Occipital lobe (tissue), 2 donors: ENCODE data around the gene FOXL2NB. TPM values are rescaled to one million over a fixed set of nuclear protein-coding genes. Genes with fewer than 3 reads are reported as not detected.
A peak's percentile ranks its signal among the peaks of the same experiment; 100 is the strongest.
"Not testable (repeated sequence)": the region's sequence is repeated elsewhere in the genome, so short reads cannot be mapped to it uniquely, and the experiment has no call there.

Source experiments
- DNase-seq: peaks from one replicate; lab custom pipeline; 2025; lab: John Stamatoyannopoulos, UW
- total RNA-seq: library from RNA; depleted of rRNA; stranded (reverse); fragments of >200 nt; gene quantifications from one replicate; pipeline ENCODE4 v1.2.3, GENCODE V29; 2014

FOXL2NB gene
- total RNA-seq, result 0.16 TPM

GRCh38 chr3:138946663-138947494 is at the start of gene FOXL2NB, which contains the start of gene FOXL2:
FOXL2NB (plus strand) TSS chr3:138947217; CDS start chr3:138947365, 148 bp downstream.
FOXL2 (minus strand) TSS chr3:138947137; CDS start chr3:138946722, 415 bp downstream.
- DNase-seq, result no peak

- no peak for DNase-seq
Observed at GRCh38 chr3:138898301-138898700, 48.7 kb upstream of the FOXL2NB start.

- no peak for DNase-seq
Observed at GRCh38 chr3:138898708-138899107, 48.3 kb upstream of the FOXL2NB start.

GRCh38 chr3:138899351-138899991 is 47.5 kb upstream of the FOXL2NB start:
- no peak for DNase-seq

GRCh38 chr3:138901567-138901966 is 45.5 kb upstream of the FOXL2NB start:
- no peak for DNase-seq

GRCh38 chr3:138902171-138902570 is 44.8 kb upstream of the FOXL2NB start:
- no peak for DNase-seq

- DNase-seq, result no peak
Observed at GRCh38 chr3:138907539-138907938, 39.5 kb upstream of the FOXL2NB start.

GRCh38 chr3:138908846-138909245 is 38.2 kb upstream of the FOXL2NB start:
- no peak for DNase-seq

- DNase-seq, result no peak
Observed at GRCh38 chr3:138909904-138910303, 37.1 kb upstream of the FOXL2NB start.

GRCh38 chr3:138911621-138912020 is 35.4 kb upstream of the FOXL2NB start:
- DNase-seq, result no peak

GRCh38 chr3:138912237-138912636 is 34.8 kb upstream of the FOXL2NB start:
- DNase-seq, result no peak

GRCh38 chr3:138913766-138914165 is 33.3 kb upstream of the FOXL2NB start:
- DNase-seq, result no peak

- no peak for DNase-seq
Observed at GRCh38 chr3:138914870-138915502, 32.0 kb upstream of the FOXL2NB start.

- peak; percentile 74 for DNase-seq
Observed at GRCh38 chr3:138915503-138916498, 31.2 kb upstream of the FOXL2NB start.

- no peak for DNase-seq
Observed at GRCh38 chr3:138916824-138917223, 30.2 kb upstream of the FOXL2NB start.

GRCh38 chr3:138919325-138919724 is 27.7 kb upstream of the FOXL2NB start:
- no peak for DNase-seq

- no peak for DNase-seq
Observed at GRCh38 chr3:138921316-138922292, 25.4 kb upstream of the FOXL2NB start.

GRCh38 chr3:138922400-138922799 is 24.6 kb upstream of the FOXL2NB start:
- DNase-seq, result not testable (repeated sequence)

- peak; percentile 45 for DNase-seq
Observed at GRCh38 chr3:138923531-138923994, 23.5 kb upstream of the FOXL2NB start.
